ACHN (cell line): ENCODE measurements around the gene SLC2A13.
A peak's percentile ranks its signal among the peaks of the same experiment; 100 is the strongest.
"Not testable (repeated sequence)": the region's sequence is repeated elsewhere in the genome, so short reads cannot be mapped to it uniquely, and the experiment has no call there.

Experiments
- DNase-seq: peaks from one replicate; pipeline ENCODE4 v3.0.0-alpha.2; 2015
- in situ Hi-C: cut with HindIII; loops from 2 replicates; pipeline ENCODE4 v1.10.0; 2017; ENCODE audit warnings: low sequenced_read_pairs, low pct_ligation_motif_present, low pct_unique_long_range_greater_than_20kb

The SLC2A13 gene

GRCh38 chr12:39853003-39853402, 252.9 kb downstream of the SLC2A13 start:
- in situ Hi-C loops = no loop called here
- no peak for DNase-seq

- DNase-seq = no peak
- in situ Hi-C loops = no loop called here
Measured at GRCh38 chr12:39852346-39852745, 253.5 kb downstream of the SLC2A13 start.

- DNase-seq, in situ Hi-C loops: not testable (repeated sequence)
Measured at GRCh38 chr12:39848218-39848617, 257.7 kb downstream of the SLC2A13 start.

- in situ Hi-C loops = no loop called here
- DNase-seq = no peak
Measured at GRCh38 chr12:39846971-39847650, 258.8 kb downstream of the SLC2A13 start.

- no peak for DNase-seq
- in situ Hi-C loops = no loop called here
Measured at GRCh38 chr12:39846304-39846703, 259.6 kb downstream of the SLC2A13 start.

DNA sequence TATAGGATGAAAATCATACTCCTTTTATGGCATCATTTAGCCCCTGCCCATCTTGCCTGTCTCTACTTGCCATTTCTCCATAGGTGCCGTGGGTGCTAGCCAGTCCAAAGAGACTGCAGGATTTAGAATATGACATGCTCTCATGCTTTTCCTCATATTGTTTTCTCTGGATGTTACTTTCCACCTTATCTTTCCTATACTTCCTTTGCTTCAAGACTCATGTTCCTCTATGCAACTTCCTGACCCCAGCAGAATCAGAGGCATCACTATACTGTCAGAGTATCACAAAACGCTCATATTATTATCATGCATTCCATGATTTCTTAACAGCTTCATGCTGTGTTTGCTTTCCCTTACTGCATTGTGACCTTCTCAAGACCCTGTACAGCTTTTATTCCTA, 265.5 kb downstream of the SLC2A13 start:
- DNase-seq = no peak
- in situ Hi-C loops = no loop called here

DNA sequence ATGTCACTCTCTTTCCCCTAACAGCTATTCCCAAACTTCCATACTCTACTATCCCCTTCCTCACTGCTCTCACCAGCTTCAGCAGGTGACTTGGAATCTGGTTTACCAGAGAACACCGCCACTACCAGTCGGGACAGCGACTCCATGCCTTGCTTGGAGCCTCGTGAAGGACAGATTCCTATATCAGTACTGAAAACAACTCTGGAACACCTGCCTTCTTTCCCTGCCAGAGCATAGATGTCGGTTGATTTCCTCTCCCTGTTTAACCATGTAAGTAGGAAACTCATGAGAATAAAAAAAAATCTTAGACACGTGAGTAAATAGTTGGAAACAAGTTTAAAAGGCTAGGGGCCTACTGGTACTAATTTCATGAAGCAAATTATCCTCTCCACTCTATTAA, 266.8 kb downstream of the SLC2A13 start:
- no peak for DNase-seq
- in situ Hi-C loops = no loop called here

GRCh38 chr12:39835517-39836489, 270.1 kb downstream of the SLC2A13 start:
- no peak for DNase-seq
- in situ Hi-C loops = no loop called here

DNA sequence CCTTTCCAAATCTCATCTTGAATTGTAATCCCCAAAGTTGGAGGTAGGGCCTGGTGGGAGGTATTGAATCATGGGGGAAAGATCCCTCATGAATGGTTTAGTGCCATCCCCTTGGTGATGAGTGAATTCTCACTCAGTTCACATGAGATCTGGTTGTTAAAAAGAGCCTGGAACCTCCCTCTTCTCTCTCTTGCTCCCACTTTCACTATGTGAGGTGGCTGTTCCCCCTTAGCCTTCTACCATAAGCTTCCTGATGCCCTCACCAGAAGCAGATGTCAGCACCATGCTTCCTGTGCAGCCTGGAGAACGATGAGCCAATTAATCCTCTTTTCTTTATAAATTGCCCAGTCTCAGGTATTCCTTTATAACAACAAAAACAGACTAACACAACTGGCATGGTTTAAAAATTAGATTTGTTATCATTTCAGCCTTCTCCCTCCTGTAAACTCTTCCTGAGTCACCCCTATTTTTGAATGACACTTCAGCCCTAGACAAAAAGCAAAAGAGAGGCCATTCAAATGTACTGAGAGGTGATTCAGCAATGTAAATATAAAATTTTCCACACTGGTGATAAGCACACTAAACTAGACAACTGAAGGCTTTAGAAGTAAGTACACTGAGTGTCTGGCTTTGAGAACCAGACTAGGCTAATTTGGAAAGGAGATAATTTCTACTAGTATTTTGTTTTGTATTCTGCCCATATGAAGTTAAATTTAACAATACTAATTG, 274.1 kb downstream of the SLC2A13 start:
- in situ Hi-C loops = no loop called here
- no peak for DNase-seq

GRCh38 chr12:39830852-39831520, 274.9 kb downstream of the SLC2A13 start:
- no peak for DNase-seq

GRCh38 chr12:39830171-39830570, 275.7 kb downstream of the SLC2A13 start:
- in situ Hi-C loops = no loop called here
- no peak for DNase-seq

More at GRCh38 chr12:39830852-39831520, 274.9 kb downstream of the SLC2A13 start:
- in situ Hi-C loops = no loop called here

DNA sequence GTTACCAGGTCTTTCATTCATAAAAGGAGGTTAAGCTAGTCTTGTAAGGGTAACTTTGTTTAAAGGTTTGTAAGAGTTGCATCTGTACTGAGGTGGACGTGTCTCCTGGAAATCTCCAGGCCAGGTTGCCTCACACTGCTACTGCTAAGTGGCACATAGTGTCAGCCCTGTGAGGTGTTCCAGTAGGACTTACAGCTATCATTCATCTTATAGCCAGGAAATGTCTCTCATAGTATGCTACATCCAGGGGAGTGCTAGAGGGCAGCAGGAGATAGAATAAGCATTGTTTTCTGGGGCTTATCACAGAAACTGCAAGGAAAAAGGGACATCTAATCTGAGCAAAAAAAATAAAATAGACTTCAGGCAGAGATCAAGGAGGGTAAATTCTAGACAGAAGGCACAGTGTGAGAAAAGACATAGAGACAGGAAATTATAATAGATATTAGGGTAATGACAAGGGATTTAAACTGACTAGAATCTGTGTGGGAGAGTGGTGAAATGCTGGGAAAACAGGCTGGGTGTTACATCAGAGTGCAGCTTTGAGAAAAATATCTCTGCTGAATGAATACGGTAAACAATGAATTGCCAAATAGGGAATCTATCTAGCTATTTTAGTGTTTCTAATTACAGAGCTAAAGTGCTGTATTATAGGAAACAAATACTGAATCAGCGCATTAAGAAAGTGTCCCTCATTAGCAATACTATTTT, 281.2 kb downstream of the SLC2A13 start:
- in situ Hi-C loops = no loop called here
- DNase-seq = no peak

DNA sequence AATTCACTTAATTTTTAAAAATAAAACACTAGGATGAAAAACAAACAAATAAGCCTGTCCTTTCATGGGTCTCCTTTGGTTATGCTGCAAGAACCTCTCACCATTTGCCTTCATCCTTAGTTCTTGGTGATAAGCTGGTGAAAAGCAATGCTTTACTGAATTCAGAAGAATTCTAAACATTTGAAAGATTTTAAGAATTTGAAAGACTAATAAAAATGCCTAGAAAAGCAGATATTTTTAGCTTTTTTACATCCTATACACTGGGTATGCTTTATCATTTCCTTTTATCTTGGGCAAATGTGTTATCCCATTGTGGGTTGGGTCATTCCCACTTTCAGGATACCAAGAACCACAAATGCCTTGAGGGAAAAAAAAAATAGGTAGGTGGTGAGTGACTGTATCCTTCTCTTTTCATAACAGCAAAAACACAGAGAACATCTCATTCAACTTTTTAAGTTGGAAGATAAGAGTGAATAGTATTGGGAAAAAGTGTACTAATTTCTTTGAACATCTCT, 289.2 kb downstream of the SLC2A13 start:
- DNase-seq = peak; percentile 5
- in situ Hi-C loops = no loop called here

- no peak for DNase-seq
- in situ Hi-C loops = no loop called here
Measured at GRCh38 chr12:39815746-39816145, 290.1 kb downstream of the SLC2A13 start.

DNA sequence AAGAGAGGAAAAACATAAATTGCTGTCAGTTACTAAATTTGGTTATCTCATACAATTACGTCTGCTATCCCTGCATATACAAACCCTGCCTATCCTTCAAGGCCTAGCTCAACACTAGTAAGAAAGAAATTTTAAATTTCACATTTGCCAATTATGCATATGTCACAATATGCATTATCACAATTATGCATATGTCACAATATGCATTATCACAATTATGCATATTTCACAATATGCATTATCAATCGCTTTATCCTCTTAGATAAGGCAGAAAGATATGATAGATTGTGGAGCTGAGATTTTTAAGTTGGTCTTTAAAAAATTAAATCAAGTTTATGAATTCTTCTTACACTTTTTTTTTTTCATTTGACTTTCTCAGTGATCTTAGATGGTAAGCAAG, 291.3 kb downstream of the SLC2A13 start:
- no peak for DNase-seq
- in situ Hi-C loops = no loop called here

GRCh38 chr12:39813776-39814175, 292.1 kb downstream of the SLC2A13 start:
- DNase-seq = no peak

GRCh38 chr12:39812456-39812855, 293.4 kb downstream of the SLC2A13 start:
- DNase-seq, in situ Hi-C loops: not testable (repeated sequence)

More at GRCh38 chr12:39813776-39814175, 292.1 kb downstream of the SLC2A13 start:
- in situ Hi-C loops = no loop called here

DNA sequence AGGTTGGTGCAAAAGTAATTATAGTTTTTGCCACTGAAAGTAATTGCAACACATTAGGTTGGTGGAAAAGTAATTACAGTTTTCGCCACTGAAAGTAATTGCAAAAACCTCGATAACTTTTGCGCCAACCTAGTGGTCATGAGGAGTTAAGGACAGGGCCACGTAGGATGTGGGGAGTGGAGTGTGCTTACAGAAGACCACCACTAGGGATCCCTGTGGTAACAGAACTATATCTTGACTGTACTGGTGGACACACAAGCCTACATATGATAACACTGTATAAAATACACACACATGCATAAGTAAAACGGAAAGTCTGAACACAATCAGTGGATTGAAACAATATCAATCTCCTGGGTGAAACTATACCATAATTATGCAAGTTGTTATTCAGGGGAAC, 298.8 kb downstream of the SLC2A13 start:
- DNase-seq = peak; percentile 53
- in situ Hi-C loops = no loop called here
